Hepatic stellate cell (primary cell): ENCODE measurements around the gene NDUFAF5.

ENCODE experiments used
- DNase-seq: peaks from one replicate; pipeline ENCODE4 v3.0.0; 2011; ENCODE audit warnings: low spot score

Gene NDUFAF5

DNA sequence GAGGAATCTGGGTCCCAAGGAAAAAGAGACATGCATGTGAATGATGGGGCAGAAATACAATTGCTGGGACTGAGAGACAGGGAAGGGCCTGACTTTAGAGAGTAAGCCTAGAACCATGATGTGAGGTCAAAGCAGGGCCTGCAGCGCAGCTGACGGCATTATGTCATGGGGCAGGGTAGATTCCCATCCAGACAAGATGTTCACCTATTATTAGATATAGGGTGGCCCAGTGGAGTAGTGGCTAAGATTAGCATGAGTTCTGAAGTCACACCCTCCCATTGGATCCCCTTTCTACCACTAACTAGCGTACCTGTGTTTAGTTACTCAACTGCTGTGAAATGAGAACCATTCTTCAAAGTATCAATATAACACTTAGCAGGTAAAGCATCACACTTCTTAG lies 39.6 kb downstream of the NDUFAF5 start:
- no peak for DNase-seq

- DNase-seq, result no peak
Measured at GRCh38 chr20:13825465-13825864, 40.6 kb downstream of the NDUFAF5 start.

DNA sequence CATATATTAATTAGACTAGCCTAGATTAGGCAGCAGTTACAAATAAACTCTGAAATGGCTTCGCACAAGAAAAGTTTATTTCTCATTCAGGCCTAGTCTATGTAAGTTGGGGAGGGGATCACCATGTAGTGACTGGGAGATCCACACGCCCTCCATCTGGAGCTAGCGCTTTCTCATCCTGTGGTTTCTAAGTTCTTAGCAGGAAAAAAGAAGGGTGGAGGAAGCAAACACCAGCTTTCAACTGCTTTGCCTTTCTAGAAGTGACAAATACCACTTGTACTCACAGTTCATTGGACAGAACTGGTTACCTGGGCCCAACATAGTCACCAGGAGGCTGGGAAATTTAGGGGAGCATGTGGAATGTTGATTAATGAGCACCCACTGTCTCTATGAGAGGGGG lies 46.6 kb downstream of the NDUFAF5 start:
- DNase-seq, result no peak

DNA sequence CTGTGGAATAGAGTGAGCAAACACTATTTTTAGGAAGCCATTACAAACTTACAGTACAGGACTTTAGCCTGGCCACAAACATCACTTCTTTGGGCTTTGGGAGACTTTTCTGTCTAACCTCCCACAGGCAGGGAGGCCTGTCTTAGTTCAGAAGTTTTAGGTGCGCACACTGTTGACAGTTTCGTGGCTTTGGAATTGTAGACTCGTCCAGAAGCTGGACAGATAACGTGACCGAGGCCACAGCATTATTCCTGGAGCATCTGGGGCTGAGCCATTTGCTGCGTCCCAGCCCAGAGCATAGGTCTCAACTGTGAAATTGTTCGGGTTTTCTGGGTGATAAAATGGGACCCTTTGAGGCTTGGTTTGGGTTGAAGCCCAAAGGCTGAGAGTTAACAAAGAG lies 53.8 kb downstream of the NDUFAF5 start:
- DNase-seq, result no peak

GRCh38 chr20:13839421-13840092 lies 54.7 kb downstream of the NDUFAF5 start:
- peak; percentile 21 for DNase-seq

GRCh38 chr20:13840093-13840465 lies 55.3 kb downstream of the NDUFAF5 start:
- DNase-seq, result no peak

DNA sequence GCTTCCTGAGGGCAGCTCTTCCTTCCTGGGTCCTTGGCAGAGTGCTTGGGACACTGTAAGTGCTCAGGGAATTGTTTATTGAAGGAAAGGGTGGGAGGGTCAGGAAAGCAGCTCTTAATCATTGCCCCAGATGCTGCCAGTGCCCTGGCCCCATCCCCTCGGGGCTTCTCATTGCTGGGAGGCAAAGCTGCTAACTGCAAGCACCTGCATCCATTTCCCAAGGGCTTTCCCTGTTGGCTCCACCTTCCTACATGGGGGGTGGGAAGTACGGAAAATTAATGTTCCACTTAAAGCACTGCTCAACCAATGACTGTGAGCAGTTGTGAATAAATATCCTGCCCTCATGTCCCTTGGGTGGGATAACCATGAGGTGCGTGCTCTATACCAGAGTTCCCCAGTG lies 56.4 kb downstream of the NDUFAF5 start:
- DNase-seq, result no peak

- no peak for DNase-seq
Measured at GRCh38 chr20:13844296-13844695, 59.5 kb downstream of the NDUFAF5 start.

GRCh38 chr20:13851279-13851678 lies 66.5 kb downstream of the NDUFAF5 start:
- no peak for DNase-seq

- no peak for DNase-seq
Measured at GRCh38 chr20:13852306-13852705, 67.5 kb downstream of the NDUFAF5 start.

GRCh38 chr20:13855613-13856012 lies 70.8 kb downstream of the NDUFAF5 start:
- no peak for DNase-seq

DNA sequence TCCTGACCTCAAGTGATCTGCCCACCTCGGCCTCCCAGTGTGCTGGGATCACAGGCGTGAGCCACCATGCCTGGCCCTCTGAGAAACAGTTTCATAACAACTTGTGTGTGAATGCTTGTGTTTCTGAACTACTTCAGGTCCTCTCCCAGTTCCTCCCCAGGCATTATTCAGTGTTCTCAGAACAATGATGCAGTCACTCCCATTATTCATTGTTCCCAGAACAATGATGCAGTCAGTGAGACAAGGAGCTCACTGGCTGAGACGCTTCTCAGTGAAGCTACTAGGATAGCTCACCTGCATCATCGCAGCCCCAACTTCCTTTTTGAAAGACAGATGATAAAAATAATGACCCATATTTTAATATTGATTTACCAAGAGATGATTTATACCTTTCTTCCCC lies 71.5 kb downstream of the NDUFAF5 start:
- DNase-seq, result no peak

- no peak for DNase-seq
Measured at GRCh38 chr20:13857304-13857703, 72.5 kb downstream of the NDUFAF5 start.

DNA sequence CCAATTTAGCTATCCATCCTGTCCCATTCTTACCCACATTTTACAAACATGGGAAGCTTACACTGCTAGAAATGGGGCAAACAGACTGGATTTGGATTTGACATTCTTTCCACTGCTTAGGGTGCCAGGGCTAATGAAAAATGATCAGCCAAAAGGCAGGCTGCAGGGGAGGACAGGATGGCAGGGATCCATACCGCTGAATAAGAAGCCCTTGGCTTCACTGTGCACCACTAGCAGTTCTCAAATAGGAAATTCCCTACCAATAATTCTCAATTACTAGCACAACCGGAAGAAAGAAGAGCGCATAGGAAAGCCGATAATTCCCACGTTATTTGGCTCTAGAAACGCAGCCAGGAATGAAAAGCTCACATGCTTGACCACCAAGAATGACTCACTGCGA lies 73.1 kb downstream of the NDUFAF5 start:
- no peak for DNase-seq

GRCh38 chr20:13858439-13858838 lies 73.6 kb downstream of the NDUFAF5 start:
- DNase-seq, result no peak

- DNase-seq, result no peak
Measured at GRCh38 chr20:13858871-13859270, 74.0 kb downstream of the NDUFAF5 start.

DNA sequence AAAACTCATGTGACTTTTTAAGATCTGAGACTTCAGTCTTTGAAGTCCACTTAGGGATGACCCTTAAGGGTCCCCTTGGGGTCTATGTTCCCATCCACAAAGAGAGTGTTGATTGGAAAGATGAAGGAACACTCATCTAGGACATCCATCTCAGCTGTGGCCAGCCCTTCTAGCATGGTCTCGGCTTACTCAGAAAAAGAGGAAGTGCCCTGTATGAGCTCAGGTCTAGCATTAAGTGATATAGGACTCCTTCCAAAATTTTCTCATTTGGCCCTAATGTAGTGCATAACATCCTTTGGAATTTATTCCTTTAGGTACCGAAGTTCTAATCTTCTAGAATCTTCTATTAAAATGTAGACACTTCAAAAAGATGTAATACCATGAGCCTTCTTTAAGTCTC lies 77.4 kb downstream of the NDUFAF5 start:
- DNase-seq, result no peak

GRCh38 chr20:13863244-13863643 lies 78.4 kb downstream of the NDUFAF5 start:
- DNase-seq, result no peak

DNA sequence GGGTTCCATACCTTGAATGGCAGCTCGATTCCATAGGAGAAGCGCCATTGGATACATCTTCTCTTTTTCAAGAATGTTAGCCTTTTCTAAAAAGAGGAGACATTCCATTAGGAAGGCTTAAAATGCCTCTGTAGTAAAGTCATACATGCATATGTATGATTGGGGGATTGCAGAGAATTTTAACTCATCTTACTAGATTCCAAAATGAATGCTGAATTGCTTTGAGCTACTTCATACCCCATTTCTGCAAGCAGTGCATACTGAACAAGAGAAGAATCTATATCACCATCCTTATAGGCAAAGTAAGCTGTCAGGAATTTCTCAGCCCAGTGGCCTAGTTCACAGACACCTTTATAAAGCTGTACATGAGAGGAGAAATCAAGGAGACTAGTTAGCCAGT lies 80.3 kb downstream of the NDUFAF5 start:
- DNase-seq, result no peak

DNA sequence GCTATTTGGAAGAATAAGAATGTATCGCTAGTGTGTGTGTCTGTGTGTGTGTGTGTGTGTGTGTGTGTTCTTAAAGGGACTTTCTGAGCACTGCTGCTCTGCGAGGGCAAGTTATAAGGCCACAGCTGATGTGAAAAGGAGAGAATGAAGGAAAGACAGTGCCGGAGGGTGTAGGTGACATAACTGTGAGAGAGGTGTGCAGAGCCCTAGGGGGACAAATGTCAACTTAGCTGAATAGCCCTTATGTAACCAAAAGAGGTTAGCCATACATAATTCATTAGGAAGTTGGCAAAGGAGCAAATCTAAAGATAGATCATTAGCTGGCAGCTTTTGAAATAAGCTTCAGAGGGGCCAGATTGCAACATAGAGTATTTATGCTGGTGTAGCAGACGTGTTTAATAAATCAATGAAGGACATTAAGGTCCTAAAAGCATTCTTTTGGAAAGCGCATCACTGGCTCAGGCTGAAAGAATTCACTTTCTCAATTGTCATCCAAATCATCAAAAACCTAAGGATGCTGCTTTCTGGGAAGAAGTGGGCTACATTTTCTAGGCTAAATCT lies 81.0 kb downstream of the NDUFAF5 start:
- no peak for DNase-seq

- DNase-seq, result peak; percentile 5
Measured at GRCh38 chr20:13868331-13868730, 83.5 kb downstream of the NDUFAF5 start.

DNA sequence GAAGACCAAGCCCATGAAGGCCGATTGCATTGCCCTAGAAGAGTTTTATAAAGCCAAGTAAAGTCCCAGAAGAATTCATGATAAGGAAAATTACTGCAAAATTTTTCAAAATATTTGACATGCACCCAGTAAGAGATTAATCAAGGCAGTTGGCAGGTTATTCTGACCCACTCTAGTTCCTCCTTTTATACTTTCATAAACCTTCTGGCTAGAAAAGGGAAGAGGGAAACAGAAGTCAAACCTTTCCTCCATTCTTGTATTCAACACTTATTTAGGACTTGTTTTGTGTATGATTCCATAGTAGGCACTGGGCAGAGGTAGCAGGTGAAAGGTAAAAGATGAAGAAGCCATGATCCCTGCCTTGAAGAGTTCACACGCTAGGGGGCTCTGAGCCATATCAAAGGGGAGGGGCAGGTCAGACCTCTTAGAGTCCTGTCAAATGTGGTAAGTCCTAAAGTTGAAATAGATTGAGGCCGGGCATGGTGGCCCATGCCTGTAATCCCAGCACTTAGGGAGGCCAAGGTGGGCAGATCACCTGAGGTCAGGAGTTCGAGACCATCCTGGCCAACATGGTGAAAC lies 85.4 kb downstream of the NDUFAF5 start:
- DNase-seq, result no peak
